Stimulated activated naive CD4-positive, alpha-beta T cell (primary cell): Measurements from ENCODE around the gene CHI3L1.

Source experiments
- DNase-seq, 6 experiments: peaks; one replicate each; lab custom pipeline; 2025; lab: John Stamatoyannopoulos, UW

Gene CHI3L1

DNA sequence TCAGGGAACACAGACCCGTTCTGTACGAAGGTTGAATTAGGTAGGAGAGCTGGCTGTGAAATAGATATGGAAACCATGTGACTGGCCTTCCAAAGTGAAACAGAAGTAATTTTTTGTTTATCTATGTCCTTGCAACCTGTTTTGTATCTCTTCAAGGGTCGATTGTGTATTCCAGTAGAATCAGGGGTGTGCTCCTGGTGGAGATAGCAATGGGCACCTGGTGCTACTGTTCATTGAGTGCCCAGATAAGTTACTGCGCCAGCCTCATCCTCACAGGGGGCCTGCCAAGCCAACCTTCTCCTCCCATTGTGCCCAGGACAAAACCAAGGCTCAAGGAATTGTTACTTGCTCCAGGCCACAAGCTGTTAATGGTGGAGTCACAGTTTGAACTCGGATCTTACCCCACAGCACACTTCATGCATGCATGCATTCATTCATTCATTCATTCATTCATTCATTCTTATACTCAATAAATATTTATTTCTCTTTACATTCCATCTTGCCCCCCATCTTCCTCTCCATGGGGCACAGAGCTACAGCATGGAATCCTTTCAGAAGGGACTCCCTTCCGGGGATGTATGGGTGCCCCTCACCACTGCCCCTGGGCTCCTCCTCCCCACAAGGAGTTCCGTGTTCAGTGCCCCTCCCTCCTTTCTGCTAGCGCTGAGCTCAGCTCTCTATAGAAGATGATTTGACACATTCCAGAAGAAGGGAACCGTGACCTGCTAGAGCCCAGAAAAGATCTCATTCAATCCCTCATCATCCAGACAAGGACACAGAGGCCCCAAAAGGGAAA, 34.9 kb downstream of the CHI3L1 start:
- no peak for DNase-seq

GRCh38 chr1:203150511-203151297, 35.8 kb downstream of the CHI3L1 start:
- no peak for DNase-seq

DNA sequence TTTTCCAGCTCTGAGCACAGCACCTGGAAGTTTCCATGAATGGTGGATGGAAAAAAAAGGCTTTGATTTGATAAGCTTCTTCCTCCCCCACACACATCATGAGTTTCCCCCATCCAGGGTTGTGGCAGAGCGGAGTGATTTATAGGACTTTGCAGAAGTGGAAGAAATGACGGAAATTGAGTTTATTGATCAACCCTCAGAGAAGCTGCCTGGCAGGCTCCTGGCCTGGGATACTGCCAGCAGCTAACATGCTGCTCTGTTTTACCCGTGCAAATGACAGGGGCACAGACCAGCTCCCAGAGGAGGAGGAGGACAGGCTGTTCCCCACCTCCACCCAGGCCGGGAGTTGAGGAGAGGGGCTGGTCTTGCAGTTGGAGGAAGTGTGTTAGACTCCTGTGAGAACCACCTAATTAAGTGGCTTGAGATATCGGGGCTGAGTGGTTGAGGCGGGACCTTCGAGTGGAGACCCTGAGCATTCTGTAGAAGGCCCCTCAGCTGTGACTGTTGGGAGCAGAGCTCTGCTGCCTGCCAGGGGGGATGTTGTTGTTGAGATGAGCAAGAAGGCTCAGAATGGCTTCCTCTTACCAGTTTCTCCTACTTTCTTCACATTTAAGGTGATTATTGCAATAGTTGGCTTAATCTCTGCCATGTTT, 37.2 kb downstream of the CHI3L1 start:
- no peak for DNase-seq

DNA sequence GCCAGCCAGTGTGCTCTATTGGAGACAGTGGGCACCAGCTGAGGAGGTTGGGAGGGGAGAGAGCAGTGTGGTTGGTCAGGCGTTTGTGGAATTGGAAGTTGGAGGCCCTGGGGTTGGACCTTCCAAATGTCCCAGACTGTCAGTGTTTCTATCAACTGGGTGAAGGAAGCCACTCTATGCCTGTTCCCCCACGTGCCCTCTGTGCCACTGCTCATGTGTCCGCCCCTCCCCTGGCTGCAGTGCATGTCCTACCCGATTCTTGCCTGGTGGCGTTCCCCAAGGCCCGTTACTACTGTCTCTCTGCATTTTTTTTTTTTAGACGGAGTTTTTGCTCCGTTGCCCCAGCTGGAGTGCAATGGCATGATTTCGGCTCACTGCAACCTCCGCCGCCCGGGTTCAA, 37.9 kb downstream of the CHI3L1 start:
- DNase-seq, result no peak

- DNase-seq, result no peak
Observed at GRCh38 chr1:203148127-203148526, 38.4 kb downstream of the CHI3L1 start.

GRCh38 chr1:203147376-203147775, 39.1 kb downstream of the CHI3L1 start:
- no peak for DNase-seq

GRCh38 chr1:203146537-203146936, 40.0 kb downstream of the CHI3L1 start:
- DNase-seq, result no peak

GRCh38 chr1:203146042-203146369, 40.5 kb downstream of the CHI3L1 start:
- no peak for DNase-seq

- no peak for DNase-seq
Observed at GRCh38 chr1:203145321-203146041, 41.0 kb downstream of the CHI3L1 start.

- DNase-seq, result no peak
Observed at GRCh38 chr1:203144661-203145060, 41.8 kb downstream of the CHI3L1 start.

DNA sequence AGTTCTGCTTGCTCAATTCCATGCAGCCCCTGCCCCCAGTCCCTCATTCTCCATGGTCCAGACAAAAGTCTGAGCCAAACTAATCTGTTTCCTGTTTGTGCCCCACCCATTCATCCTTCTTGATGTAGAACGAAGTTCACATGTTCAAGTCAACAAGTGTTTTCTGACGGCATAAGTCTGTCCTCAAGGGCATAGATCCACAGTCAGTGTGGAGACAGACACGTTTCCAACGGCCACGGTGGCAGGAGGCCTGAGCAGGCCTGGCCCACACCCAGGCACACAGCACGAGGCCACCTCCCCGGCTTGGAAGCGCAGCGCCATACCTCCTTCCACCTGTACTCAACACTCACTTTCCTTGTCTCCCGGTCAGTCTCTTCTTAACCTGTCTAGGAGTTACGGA, 42.9 kb downstream of the CHI3L1 start:
- DNase-seq, result no peak

- DNase-seq, result no peak
Observed at GRCh38 chr1:203142684-203143408, 43.7 kb downstream of the CHI3L1 start.

- no peak for DNase-seq
Observed at GRCh38 chr1:203142124-203142523, 44.4 kb downstream of the CHI3L1 start.

DNA sequence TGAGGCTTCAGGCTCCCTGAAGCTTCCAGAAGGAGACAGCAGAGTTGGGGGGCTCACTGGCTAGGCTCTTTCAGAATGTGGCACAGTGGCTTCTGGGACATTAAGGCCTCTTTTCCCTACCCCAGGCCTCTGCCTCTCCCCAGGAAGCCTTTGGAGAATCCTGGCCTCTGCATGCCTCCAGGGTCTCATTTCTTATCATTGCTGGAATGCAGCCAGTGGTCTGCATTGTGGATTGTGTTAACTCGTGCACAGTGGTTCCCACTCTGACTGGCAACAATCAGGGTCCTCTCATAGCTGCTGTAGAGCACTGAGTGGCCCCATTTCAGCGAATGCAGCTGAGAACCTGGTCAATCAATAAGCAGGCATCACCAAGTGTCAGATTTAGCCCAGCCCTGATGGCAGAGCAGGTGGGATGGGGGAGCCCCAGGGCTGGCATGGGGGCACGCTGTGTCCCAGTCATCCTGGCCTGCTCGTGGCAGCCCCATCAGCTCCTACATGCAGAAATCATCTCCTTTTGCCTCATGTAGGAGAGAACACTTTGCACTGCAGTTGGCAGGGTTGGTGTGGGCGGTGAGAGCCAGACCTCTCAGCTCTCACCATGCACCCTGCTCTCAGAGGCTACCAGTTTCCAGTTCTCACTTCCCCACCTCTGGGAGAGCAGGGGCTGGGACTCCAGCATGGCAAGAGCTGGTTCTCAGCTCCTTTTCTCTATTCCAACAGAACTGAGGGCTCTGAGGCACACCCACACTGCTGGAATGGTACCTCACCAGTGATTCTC, 45.6 kb downstream of the CHI3L1 start:
- no peak for DNase-seq

DNA sequence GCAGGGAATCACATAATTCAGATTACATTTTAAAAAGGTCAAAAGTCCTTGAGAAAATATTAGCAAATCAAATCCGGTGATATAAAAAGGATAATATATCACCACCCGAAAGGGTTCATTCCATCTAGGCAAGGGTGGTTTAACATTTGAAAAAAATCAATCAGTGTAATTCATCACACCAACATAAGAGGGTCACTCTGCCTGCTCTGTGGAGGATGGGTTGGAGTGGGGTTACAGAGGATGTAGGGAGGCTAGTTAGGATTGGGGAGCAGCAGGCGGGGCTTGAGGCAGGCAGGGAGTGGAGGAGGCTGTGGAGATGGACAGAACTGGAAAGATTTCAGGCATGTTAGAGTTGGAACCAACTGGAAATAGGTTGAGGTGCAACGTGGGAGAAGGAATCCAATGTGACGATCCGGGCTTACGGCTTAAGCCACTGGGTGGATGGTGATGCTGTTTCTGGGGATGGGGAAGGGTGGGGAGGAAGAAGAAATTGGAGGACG, 46.5 kb downstream of the CHI3L1 start:
- no peak for DNase-seq

GRCh38 chr1:203138066-203138465, 48.4 kb downstream of the CHI3L1 start:
- DNase-seq, result no peak

DNA sequence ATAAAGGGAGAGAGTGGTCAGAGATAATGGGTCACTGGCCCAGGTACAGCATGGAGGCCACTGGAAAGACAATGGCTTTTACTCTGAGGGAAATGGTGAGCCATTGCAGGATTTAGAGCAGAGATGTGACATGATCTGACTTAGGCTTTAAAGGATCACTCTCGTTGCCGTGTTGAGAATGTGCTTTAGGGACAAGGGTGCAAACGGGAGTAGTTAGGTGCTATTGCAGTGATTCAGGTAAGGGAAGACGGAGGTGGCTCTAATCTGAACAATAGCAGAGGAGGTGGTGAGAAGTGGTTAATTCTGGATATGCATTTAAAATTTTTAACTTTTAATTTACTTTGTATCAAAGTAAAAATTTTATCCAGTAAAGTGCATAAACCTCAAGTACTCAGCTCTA, 49.2 kb downstream of the CHI3L1 start:
- DNase-seq, result no peak

DNA sequence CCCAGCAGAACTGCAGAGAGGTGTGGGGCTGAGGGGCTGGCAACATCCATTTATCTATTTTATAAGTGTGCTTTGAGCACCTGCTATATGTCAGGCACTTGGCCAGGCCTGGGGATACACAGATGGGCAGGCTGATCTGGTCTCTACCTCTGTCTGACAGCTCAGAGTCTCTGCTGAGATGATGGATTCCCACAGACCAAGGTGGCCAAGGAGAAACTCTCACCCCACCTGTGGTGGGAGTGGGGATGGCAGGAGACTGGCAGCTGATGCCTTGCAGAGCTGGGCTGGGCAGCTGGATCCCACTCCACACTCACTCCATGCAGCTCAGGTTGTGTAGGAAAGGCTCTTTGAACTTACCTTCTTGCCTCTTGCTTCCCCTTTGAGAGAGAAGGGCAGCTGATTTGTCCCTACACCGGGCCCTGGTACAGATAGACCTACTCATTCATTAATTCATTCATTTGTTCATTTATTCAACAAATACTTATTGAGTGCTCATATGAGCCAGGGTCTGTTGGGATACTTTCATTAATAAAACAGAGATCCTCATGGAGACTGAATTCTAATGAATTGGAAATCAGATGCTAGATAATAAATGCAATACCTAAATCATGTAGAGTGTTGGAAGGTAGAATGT, 50.0 kb downstream of the CHI3L1 start:
- DNase-seq, result no peak

DNA sequence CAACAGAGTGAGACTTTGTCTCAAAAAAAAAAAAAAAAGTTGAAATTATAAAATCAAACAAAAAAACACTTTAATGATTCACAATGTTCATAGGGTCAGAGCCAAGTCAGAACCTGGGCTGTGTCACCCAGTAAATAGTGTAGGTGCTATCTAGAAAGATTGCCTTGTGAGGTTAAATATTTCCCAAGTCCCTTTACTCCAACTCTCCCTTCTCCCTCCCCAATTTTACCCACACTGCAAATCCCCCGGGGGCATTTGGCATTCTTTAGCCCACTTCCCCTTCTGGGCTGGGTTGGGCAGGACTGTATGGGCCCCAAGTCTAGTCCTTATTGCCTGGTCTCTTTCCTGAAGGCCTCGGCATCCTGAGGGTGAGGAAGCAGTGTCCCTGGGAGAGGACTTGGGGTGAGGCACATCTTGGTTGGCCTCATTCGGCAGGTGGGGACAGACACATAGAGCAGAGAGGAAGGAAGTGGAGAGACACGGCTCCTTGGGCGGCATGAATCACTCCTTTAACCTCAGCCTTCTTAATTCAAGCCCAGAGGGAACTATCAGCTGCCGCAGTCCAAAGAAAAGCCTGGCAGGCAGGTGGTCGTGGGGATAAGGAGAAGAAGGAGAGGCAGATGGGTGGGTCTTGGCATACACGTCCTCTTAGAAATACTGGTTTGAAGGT, 50.7 kb downstream of the CHI3L1 start:
- DNase-seq, result no peak
